ENCODE measurements around the gene PPP1R13L.

Gene PPP1R13L, protein sequence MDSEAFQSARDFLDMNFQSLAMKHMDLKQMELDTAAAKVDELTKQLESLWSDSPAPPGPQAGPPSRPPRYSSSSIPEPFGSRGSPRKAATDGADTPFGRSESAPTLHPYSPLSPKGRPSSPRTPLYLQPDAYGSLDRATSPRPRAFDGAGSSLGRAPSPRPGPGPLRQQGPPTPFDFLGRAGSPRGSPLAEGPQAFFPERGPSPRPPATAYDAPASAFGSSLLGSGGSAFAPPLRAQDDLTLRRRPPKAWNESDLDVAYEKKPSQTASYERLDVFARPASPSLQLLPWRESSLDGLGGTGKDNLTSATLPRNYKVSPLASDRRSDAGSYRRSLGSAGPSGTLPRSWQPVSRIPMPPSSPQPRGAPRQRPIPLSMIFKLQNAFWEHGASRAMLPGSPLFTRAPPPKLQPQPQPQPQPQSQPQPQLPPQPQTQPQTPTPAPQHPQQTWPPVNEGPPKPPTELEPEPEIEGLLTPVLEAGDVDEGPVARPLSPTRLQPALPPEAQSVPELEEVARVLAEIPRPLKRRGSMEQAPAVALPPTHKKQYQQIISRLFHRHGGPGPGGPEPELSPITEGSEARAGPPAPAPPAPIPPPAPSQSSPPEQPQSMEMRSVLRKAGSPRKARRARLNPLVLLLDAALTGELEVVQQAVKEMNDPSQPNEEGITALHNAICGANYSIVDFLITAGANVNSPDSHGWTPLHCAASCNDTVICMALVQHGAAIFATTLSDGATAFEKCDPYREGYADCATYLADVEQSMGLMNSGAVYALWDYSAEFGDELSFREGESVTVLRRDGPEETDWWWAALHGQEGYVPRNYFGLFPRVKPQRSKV

DNA sequence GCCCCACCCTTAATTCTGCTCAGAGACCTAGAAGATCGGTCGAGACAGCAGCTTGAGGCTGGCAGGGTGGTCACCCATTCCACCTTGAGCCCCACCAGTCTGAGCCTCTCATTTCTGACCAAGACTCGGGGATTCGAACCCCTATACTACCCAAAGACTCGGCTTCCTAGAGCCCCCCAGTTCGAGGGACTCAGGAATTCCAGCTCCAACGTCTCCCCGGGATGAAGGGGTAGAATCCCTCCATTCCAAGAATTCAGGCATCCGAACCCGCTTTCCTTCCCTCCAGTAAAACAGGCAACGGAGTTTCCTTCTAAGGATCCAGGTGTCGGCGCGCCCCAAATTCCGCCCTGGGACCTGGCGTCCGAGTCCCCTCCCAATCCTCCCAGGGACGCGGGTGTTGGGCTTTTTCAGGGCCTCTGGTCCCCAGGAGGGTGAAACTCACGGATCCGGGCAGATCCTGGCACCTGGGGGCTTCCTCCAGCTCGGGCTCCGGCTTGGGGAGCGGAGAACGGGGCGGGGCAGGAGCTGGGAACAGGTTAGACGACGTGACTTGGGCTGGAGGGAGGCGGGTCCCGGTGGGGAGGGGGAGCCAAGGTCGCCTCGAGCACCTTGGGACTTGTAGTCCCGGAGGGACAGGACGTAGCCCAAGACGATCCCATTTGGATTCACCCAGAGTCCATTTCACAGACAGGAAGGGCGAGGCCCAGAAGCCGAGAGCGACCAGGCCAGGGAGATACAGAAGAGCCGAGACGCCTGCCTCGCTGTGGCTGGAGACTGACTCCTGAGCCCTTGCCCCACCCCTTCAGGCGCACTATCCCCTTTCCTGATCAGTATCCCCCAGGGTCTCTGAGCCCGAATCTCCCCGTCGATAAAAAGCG, at the start of gene PPP1R13L:
Gene PPP1R13L, minus strand, starts transcription at position 513 of the 878 bp plus-strand sequence. CDS start 6,751 bp downstream, outside the sequence.
- peak in 5 of 14 donors; percentile 35 to 62 (median 58) for DNase-seq

DNA sequence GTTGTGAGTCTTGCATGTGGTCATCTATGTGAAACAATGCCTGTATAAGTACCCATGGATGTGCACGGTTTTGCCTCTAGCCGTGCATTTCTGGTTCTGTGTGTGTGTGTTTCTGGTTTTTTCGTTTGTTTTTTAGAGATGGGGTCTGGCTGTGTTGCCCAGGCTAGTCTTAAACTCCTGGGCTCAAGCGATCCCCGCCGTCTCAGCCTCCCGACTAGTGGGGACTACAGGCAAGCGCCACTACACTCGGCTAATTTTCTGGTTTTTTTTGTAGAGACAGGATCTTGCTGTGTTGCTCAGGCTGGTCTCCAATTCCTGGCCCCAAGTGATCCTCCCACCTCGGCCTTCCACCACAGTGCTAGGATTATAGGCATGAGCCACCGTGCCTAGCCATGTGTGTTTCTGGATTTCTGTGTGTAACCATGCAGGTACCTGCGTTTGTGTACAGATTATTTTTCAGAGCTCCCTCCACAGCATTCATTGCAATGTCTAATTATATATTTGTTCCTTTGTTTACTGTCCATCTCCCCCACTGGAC, 47.0 kb upstream of the PPP1R13L start:
- no peak for DNase-seq

DNA sequence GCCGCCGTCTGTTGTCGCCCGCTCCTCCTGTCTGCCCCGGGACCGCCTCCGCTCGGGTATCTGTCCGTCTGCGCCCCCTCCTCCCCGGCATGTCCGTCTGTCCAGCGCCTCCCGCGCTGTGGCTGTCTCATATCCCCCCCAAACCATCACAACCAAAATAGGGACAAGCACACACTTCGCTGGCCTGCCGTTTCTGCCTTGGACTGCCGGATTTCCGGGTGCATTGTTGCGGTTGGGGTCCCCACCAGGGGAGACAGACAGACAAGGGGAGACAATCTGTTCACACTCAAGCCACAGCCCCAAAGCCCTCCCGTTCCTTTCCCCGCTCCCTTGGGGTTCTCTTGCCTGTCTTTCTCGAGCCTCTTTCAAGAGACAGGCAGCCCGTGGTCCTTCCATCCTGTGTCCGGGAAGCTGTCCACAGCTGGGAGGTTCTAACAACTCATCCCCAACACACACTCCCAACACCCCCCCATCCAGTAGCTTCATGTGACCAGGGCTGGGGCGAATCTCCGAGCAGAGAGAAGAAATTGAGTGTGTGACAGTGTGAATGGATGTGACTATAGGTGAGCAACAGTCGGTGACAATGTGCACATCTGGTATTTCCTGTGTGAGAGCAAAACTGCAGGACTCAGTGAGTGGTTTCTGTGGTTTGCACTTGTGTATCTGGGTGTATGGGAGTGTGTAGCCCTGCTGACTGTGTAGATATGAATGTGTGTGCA, 46.4 kb upstream of the PPP1R13L start:
- DNase-seq: peak in 2 of 14 donors; percentile 20 to 64

DNA sequence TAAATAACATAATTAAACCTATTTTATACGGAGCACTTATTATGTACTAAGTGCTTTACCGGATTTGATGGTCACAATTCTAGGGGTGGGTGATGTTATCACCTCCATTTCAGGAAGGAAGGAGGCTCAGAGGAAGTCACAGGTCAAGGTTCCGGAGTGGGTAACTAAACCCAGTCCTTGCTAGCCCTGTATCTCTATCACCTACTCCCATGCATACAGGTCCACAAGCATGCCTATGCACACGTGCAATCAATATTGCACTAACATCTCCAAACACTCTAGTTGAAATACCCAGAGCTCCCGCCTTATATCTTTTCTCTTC, 45.1 kb upstream of the PPP1R13L start:
- DNase-seq: no peak

- DNase-seq: no peak
Measured at GRCh38 chr19:45448887-45449299, 44.0 kb upstream of the PPP1R13L start.

DNA sequence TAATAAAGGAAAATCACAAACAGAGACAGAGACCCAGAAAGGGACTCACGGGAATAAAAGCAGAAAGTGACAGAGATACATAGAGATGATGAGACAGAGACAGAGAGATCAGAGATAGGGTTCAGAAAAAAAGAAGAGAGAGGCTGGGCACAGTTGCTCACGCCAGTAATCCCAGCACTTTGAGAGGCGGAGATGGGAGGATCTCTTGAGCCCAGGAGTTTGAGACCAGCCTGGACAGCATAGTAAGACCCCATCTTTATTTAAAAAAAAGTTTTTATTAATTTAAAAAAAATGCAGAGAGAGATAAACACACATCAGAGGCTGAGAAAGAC, 43.5 kb upstream of the PPP1R13L start:
- no peak for DNase-seq

GRCh38 chr19:45446944-45447343, 42.1 kb upstream of the PPP1R13L start:
- DNase-seq: no peak

GRCh38 chr19:45446295-45446694, 41.4 kb upstream of the PPP1R13L start:
- no peak for DNase-seq

- DNase-seq: no peak
Measured at GRCh38 chr19:45445139-45445538, 40.3 kb upstream of the PPP1R13L start.

GRCh38 chr19:45444318-45445041, 39.6 kb upstream of the PPP1R13L start:
- peak; percentile 10 to 87 (median 72) for DNase-seq

DNA sequence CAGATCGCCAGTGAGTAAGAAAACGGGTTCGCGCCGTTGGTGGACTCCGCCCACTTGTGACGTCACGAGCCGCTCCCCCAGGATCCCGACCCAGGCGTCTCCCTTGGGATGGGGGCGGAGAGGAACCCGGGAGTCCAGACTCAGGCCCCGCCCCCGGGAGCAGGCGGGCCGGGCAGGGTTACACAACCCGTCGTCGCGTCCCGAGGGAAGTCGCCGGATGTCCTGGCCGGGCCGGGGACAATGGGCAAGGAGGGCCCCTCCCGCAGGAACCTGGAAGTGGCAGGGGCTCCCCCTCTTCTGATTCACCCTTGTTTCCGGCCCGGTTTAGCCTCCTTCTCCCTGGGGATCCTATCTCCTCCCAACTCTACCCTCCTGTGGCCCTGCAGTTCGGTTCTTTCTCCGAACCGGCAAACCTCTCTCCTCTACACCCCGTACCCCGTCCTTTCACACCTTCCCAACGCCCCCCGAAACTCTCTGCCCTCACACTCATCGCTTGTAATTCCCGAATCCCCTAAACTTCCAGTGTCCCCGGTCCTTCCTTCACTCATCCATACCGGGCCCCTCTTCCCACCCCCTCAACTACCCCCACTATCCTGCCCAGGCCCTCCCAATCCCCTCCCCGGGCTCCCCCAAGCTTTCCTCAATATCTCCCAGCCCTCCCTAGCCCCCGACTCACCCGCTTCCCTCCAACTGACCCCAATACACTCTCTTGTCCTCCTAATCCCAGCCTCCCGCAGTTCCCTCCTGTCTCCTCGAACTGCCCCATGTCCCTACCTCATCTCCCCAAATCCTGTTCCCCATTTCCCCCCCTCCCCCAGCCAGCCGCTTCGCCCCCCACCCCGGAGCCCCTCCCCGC, 38.8 kb upstream of the PPP1R13L start:
- DNase-seq: peak in 13 of 14 donors; percentile 13 to 86 (median 58)

DNA sequence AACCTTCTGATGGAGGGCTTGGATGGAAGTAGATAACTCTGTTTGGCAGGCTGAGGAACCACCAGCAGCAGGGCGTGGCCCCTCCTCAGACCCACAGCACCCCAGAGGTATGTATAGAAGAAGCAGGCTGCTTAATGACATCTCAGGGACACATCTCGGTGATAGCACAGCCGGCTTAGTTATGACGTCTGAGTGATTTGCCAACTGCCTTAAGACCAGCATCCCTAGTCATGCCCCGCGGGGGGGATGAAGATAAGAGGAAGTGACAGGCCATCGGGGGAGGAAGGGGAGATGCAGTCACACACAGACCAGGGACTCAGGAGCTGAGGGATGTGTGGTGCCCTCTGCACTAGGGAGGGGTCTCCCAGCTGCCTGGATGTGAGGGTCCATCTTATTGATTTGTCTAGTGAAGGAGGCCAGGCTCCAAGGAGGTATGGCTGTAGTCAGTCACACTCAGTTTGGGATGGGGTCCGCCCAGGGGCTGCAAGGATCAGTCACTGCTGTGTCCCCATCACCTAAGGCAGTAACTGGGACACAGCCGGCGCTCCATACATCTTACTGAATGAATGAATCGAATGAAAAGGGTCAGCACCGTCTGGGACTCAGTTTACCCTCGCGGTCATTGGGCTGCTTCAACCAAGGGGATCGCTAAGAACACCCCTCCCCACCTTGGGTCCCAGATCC, 38.1 kb upstream of the PPP1R13L start:
- DNase-seq: peak in 9 of 14 donors; percentile 5 to 51 (median 36)

GRCh38 chr19:45442408-45442777, 37.5 kb upstream of the PPP1R13L start:
- DNase-seq: no peak

DNA sequence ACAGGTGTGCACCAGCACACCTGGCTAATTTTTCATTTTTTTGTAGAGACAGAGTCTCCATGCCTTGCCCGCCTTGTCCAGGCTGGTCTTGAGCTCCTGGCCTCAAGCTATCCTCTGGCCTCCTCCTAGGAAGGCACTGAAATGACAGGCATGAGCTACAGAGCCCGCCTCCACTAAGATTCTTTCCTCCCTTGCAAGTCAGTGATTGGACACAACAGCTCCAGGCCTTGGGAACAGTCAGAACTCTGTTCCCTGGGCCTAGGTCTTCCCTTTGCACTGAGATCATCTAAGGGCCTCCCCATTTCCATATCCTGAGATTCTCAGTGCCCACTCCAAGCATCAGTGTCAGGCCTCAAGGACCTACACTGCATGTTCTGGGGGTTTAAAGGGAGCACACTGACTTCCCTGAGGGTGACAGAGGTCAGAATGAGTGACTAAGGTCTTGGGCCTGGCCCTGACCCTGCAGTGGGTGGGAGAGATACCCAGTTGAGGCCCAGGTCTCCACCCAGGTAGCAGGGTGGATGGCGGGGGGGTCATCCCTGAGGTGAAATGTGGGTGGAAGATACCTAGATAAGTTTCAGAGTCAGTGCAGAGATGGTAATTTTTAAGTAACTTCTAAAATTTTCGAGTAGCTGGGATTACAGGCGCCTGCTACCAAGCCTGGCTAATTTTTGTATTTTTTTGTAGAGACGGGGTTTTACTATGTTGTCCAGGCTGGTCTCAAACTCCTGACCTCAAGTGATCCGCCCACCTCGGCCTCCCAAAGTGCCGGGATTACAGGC, 36.2 kb upstream of the PPP1R13L start:
- DNase-seq: no peak

GRCh38 chr19:45440259-45440638, 35.4 kb upstream of the PPP1R13L start:
- DNase-seq: peak in 1 of 14 donors; percentile 45

GRCh38 chr19:45439569-45440258, 34.8 kb upstream of the PPP1R13L start:
- DNase-seq: peak; percentile 11 to 93 (median 82)

- no peak for DNase-seq
Measured at GRCh38 chr19:45439190-45439568, 34.3 kb upstream of the PPP1R13L start.

GRCh38 chr19:45437328-45437727, 32.5 kb upstream of the PPP1R13L start:
- no peak for DNase-seq

Data from C1 segment of cervical spinal cord (tissue), 14 donors.